ENCODE results near the gene KCNQ5. TPM values are rescaled to one million over a fixed set of nuclear protein-coding genes. Genes with fewer than 3 reads are reported as not detected.

KCNQ5 gene
- total RNA-seq, 1 experiment from 2014 or later, result not detected

GRCh38 chr6:73064266-73064665 lies 442.4 kb downstream of the KCNQ5 start:
- no peak overlapping the region for H3K4me2 ChIP-seq (ENCODE audit: low read length)
- intact Hi-C loops (cut with micrococcal nuclease), result no loop called here
- no peaks in the 10 kb centered on the region for H3K9me2 ChIP-seq (ENCODE audit: insufficient read depth)
- no peaks in the 10 kb centered on the region for H3K4me1 ChIP-seq (ENCODE audit: control insufficient read depth in 1 of 2, insufficient read depth in 2 of 2, low read length in 2 of 2)
- no peak overlapping the region for H3K27ac ChIP-seq (ENCODE audit: low read depth, low read length)
- peaks cover 4% of the 10 kb centered on the region; the same call in 1 of the 2 replicates for H4K20me1 ChIP-seq (ENCODE audit: insufficient read depth)
- H3K27me3 ChIP-seq (ENCODE audit: insufficient read depth, low read length), result peaks cover 47% of the 10 kb centered on the region
- H3K4me3 ChIP-seq (replicated peaks in 1 of 2; ENCODE audit: low read depth in 1 of 2, low read length in 2 of 2), result no peak overlapping the region
- no peak overlapping the region for H2AFZ ChIP-seq (ENCODE audit: low read depth, low read length, poor library complexity, severe bottlenecking)
- DNase-seq (ENCODE audit: low read depth, low spot score), result no peak
- no peak overlapping the region for H3K9ac ChIP-seq (ENCODE audit: low read length)
- ChIA-PET POLR2A (no interaction called here), CTCF (no interaction called here), RAD21 (ENCODE audit: low non-redundant PET in 1 of 2, low total read pairs in 2 of 2, uncharacterized antibody in 2 of 2, unreplicated experiment in 2 of 2) (no interaction called here)
- H3K36me3 ChIP-seq (ENCODE audit: control insufficient read depth in 1 of 2, insufficient read depth in 2 of 2, low read length in 2 of 2), result no peaks in the 10 kb centered on the region
- no peak for ATAC-seq
- no peaks in the 10 kb centered on the region for H3K9me3 ChIP-seq (ENCODE audit: control insufficient read depth in 1 of 2, insufficient read depth in 1 of 2, low read depth in 1 of 2, low read length in 2 of 2)
- H3K79me2 ChIP-seq (ENCODE audit: insufficient read depth, low read length), result no peaks in the 10 kb centered on the region
- BruUV-seq (replicated peaks), result no TSS peak
- TF ChIP-seq ELF1 (IDR thresholded peaks at IDR 0.05; ENCODE audit: borderline replicate concordance, low read depth), result no peak
- TF ChIP-seq POLR2A (IDR thresholded peaks at IDR 0.05; ENCODE audit: borderline replicate concordance, extremely low read depth, insufficient read depth, insufficient read length), result no peak
- TF ChIP-seq POLR2AphosphoS5 (IDR thresholded peaks at IDR 0.05; ENCODE audit: low read depth, low read length), result no peak
- no peak for TF ChIP-seq SRF (IDR thresholded peaks at IDR 0.05; ENCODE audit: low read depth)
- no peak for TF ChIP-seq YY1 (IDR thresholded peaks at IDR 0.05; ENCODE audit: extremely low read depth, insufficient replicate concordance, low read depth, low read length)
- no peak for TF ChIP-seq JUND (IDR thresholded peaks at IDR 0.05)
- TF ChIP-seq, protein P1, sequence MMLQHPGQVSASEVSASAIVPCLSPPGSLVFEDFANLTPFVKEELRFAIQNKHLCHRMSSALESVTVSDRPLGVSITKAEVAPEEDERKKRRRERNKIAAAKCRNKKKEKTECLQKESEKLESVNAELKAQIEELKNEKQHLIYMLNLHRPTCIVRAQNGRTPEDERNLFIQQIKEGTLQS (IDR thresholded peaks at IDR 0.05), result no peak

DNA sequence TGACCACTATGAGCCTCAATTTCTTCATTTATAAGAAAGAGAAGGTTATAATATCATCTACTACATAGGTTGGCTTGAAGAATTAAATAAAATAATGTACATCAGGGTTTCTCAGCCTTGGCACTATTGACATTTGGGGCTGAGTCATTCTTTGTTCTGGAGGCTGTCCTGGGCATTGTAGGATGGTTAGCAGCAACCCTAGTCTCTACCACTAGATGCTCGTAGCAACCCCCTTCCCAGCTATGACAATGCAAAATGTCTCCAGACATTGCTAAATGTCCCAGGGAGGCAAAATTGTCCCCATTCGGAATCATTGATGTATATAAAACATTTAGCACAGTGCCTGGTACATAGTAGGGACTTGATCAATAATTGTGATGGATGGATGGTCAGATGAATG lies 451.4 kb downstream of the KCNQ5 start:
- no peaks in the 10 kb centered on the region for H3K9me2 ChIP-seq (ENCODE audit: insufficient read depth)
- ChIA-PET RAD21 (ENCODE audit: low non-redundant PET in 1 of 2, low total read pairs in 2 of 2, uncharacterized antibody in 2 of 2, unreplicated experiment in 2 of 2) (no interaction called here), POLR2A (no interaction called here), CTCF (no interaction called here)
- BruUV-seq (replicated peaks), result no TSS peak
- TF ChIP-seq EGR1 (IDR thresholded peaks at IDR 0.05; ENCODE audit: low read depth), result no peak
- no peak for TF ChIP-seq POLR2A (IDR thresholded peaks at IDR 0.05; ENCODE audit: borderline replicate concordance, extremely low read depth, insufficient read depth, insufficient read length)
- no peak for TF ChIP-seq TCF7L2 (IDR thresholded peaks at IDR 0.05; ENCODE audit: borderline replicate concordance, extremely low read depth, insufficient read depth, insufficient read length)
- TF ChIP-seq, protein P2, sequence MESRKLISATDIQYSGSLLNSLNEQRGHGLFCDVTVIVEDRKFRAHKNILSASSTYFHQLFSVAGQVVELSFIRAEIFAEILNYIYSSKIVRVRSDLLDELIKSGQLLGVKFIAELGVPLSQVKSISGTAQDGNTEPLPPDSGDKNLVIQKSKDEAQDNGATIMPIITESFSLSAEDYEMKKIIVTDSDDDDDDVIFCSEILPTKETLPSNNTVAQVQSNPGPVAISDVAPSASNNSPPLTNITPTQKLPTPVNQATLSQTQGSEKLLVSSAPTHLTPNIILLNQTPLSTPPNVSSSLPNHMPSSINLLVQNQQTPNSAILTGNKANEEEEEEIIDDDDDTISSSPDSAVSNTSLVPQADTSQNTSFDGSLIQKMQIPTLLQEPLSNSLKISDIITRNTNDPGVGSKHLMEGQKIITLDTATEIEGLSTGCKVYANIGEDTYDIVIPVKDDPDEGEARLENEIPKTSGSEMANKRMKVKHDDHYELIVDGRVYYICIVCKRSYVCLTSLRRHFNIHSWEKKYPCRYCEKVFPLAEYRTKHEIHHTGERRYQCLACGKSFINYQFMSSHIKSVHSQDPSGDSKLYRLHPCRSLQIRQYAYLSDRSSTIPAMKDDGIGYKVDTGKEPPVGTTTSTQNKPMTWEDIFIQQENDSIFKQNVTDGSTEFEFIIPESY (IDR thresholded peaks at IDR 0.05; ENCODE audit: extremely low read depth, insufficient replicate concordance, low read length), result no peak
- TF ChIP-seq YY1 (IDR thresholded peaks at IDR 0.05; ENCODE audit: extremely low read depth, insufficient replicate concordance, low read depth, low read length), result no peak
- no peak for TF ChIP-seq CBX3 (IDR thresholded peaks at IDR 0.05; ENCODE audit: low read depth)
- no peak for TF ChIP-seq ZNF274 (IDR thresholded peaks at IDR 0.05; ENCODE audit: low read depth, low read length)
- TF ChIP-seq ELF1 (IDR thresholded peaks at IDR 0.05; ENCODE audit: borderline replicate concordance, low read depth), result no peak
- TF ChIP-seq ZFX (IDR thresholded peaks at IDR 0.05), result no peak
- TF ChIP-seq POLR2AphosphoS5 (IDR thresholded peaks at IDR 0.05; ENCODE audit: low read depth, low read length), result no peak
- TF ChIP-seq, protein P3, sequence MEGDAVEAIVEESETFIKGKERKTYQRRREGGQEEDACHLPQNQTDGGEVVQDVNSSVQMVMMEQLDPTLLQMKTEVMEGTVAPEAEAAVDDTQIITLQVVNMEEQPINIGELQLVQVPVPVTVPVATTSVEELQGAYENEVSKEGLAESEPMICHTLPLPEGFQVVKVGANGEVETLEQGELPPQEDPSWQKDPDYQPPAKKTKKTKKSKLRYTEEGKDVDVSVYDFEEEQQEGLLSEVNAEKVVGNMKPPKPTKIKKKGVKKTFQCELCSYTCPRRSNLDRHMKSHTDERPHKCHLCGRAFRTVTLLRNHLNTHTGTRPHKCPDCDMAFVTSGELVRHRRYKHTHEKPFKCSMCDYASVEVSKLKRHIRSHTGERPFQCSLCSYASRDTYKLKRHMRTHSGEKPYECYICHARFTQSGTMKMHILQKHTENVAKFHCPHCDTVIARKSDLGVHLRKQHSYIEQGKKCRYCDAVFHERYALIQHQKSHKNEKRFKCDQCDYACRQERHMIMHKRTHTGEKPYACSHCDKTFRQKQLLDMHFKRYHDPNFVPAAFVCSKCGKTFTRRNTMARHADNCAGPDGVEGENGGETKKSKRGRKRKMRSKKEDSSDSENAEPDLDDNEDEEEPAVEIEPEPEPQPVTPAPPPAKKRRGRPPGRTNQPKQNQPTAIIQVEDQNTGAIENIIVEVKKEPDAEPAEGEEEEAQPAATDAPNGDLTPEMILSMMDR (IDR thresholded peaks at IDR 0.05 in 2 of 3, conservative IDR thresholded peaks at IDR 0.05 in 1 of 3; ENCODE audit: borderline replicate concordance in 1 of 3, insufficient read depth in 1 of 3, low read depth in 2 of 3, low read length in 2 of 3), result no peak
- no peak for TF ChIP-seq FOSL1 (IDR thresholded peaks at IDR 0.05; ENCODE audit: low read depth)
- TF ChIP-seq EZH2phosphoT487 (IDR thresholded peaks at IDR 0.05; ENCODE audit: borderline replicate concordance), result no peak
- TF ChIP-seq SIN3A (IDR thresholded peaks at IDR 0.05; ENCODE audit: low read depth), result no peak
- DNase-seq (ENCODE audit: low read depth, low spot score) (no peak), ATAC-seq (no peak)
- H3K9ac ChIP-seq (ENCODE audit: low read length), result no peak overlapping the region
- H3K4me2 ChIP-seq (ENCODE audit: low read length), result no peak overlapping the region
- H3K4me3 ChIP-seq (replicated peaks in 1 of 2; ENCODE audit: low read depth in 1 of 2, low read length in 2 of 2), result no peak overlapping the region
- H2AFZ ChIP-seq (ENCODE audit: low read depth, low read length, poor library complexity, severe bottlenecking), result no peak overlapping the region
- H3K4me1 ChIP-seq (ENCODE audit: control insufficient read depth in 1 of 2, insufficient read depth in 2 of 2, low read length in 2 of 2), result no peaks in the 10 kb centered on the region
- peaks cover 42% of the 10 kb centered on the region for H3K27me3 ChIP-seq (ENCODE audit: insufficient read depth, low read length)
- H3K27ac ChIP-seq (ENCODE audit: low read depth, low read length), result no peak overlapping the region
- H3K36me3 ChIP-seq (ENCODE audit: control insufficient read depth in 1 of 2, insufficient read depth in 2 of 2, low read length in 2 of 2), result no peaks in the 10 kb centered on the region
- no peaks in the 10 kb centered on the region for H3K9me3 ChIP-seq (ENCODE audit: control insufficient read depth in 1 of 2, insufficient read depth in 1 of 2, low read depth in 1 of 2, low read length in 2 of 2)
- no peaks in the 10 kb centered on the region for H3K79me2 ChIP-seq (ENCODE audit: insufficient read depth, low read length)
- intact Hi-C loops (cut with micrococcal nuclease), result no loop called here
- no peaks in the 10 kb centered on the region for H4K20me1 ChIP-seq (ENCODE audit: insufficient read depth)

All from HCT116 (cell line).